NCI-H82 (cell line): ENCODE measurements around the gene PSMB1.
"Not testable (repeated sequence)": the region's sequence is repeated elsewhere in the genome, so short reads cannot be mapped to it uniquely, and the experiment has no call there.

ENCODE experiments used
- DNase-seq: peaks from one replicate; lab custom pipeline; 2025; lab: John Stamatoyannopoulos, UW

The PSMB1 gene

GRCh38 chr6:170502733-170503413 lies 50.2 kb downstream of the PSMB1 start:
- not testable (repeated sequence) for DNase-seq

DNA sequence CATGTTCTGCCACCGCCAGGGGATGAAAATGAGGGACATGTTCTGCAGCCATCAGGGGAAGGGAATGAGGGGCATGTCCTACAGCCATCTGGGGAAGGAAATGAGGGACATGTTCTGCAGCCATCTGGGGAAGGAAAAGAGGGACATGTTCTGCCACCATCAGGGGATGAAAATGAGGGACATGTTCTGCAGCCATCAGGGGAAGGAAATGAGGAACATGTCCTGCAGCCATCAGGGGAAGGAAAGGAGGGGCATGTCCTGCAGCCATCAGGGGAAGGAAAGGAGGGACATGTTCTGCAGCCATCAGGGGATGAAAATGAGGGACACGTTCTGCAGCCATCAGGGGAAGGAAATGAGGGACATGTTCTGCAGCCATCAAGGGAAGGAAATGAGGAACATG lies 50.8 kb downstream of the PSMB1 start:
- DNase-seq: not testable (repeated sequence)

- DNase-seq: no peak
Observed at GRCh38 chr6:170500955-170501590, 52.0 kb downstream of the PSMB1 start.

GRCh38 chr6:170497841-170498301 lies 55.2 kb downstream of the PSMB1 start:
- peak; percentile 91 for DNase-seq

GRCh38 chr6:170493354-170493753 lies 59.8 kb downstream of the PSMB1 start:
- DNase-seq: no peak

DNA sequence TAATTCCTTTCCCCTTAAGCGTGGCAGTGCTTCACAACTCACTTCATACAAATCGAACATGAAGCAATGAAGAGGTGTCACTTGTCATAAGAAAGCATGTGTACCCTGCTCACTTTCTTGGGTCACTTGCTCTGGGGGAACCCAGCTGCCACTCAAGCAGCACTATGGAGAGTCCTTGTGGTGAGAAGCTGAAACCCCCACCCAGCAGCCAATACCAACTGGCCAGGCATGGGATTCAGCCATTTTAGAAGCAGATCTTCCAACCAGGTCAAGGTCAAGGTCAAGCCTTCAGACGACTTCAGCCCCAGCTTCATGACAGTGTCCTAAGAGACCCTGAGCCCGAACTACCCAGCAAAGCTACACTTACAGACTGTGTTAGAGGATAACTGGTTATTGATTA lies 62.8 kb downstream of the PSMB1 start:
- DNase-seq: no peak

GRCh38 chr6:170489836-170490235 lies 63.3 kb downstream of the PSMB1 start:
- no peak for DNase-seq

GRCh38 chr6:170487707-170488329 lies 65.3 kb downstream of the PSMB1 start:
- DNase-seq: no peak

DNA sequence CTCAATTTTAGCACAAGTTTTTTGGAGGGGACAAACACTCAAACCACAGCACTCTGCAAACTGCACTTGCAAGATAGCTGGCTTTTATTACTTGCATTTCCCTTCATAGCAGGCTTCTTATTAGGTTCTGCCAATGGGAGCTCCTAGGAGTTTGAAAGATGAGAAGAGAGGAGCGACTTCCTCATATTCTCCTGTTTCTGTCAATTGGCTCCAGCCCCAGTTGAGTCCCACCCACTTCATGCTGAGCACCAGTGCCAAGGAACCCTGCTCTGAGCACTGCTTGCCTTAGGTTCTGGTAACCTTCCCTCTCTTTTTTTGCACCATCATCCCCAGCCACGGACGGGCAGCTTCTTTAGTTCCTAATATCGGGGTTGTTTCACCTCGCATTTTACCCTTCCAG lies 67.9 kb downstream of the PSMB1 start:
- no peak for DNase-seq
